Measurements from ENCODE around the gene NUMBL.
"Not testable (repeated sequence)": the region's sequence is repeated elsewhere in the genome, so short reads cannot be mapped to it uniquely, and the experiment has no call there.

The NUMBL gene

DNA sequence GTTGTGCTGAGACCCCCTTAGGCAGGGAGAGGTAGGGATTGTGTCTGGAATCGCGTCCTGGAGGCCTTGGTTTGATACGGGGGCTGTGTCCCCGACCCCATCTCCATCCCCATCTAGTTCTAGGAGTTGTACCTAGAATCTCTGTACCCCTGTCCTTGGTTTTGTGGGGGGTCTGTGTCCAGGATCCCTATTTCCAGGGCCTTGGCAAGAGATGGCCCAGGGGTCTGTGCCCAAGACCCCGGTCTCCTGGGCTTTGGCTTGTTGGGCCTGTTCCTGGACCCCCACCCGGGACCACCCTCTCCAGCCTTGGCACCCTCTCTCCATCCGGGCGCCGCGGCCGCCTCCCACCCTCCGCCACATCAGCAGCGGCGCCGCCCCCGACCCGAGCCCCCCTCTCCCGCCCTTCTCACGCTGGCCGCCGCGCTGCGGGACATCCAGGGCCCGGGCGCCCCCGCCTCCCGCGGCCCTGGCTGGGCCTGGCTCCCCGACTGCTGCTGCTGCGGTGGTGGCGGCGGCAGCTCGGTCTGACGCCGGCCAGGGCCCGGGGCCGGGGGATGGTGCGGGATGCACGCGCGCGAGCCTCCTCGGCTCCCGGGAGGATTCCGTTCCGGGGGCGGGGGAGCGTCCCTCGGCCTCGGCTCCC lies at the start of gene NUMBL:
TSS of gene NUMBL (minus strand) at position 602 of the 643 bp plus-strand sequence. CDS start at position 434, 168 bp downstream.
- DNase-seq (ENCODE audit: low spot score) = no peak

DNA sequence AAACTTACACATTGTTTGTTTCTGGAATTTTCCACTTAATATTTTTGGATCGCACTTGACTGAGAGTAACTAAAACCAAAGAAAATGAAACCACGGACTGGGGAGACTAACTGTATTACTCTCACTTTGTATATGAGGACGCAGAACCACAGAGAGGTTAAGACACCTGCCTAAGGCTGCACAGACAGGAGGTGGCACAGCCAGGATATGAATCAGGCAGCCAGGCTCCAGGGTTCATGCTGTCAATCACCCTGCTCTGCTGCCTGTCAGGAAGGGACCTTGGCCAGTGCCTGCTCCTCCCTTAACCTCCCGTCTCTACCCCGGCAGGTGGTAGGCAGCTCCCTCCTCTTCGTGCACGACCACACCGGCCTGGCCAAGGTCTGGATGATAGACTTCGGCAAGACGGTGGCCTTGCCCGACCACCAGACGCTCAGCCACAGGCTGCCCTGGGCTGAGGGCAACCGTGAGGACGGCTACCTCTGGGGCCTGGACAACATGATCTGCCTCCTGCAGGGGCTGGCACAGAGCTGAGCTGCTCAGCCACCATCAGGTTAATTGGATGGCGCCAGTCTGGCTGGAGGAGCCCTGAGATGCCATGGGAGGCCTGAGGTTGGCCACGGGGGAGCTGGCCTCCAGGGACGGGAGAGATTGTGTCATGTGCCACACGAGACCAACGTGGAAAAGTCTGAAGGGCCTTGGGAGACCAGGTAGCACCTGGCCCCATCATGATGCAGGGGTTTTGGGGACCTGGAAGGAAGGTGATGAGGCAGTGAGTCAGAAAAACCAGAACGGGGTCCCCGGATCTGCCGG lies 48.8 kb upstream of the NUMBL start:
- no peak for DNase-seq (ENCODE audit: low spot score)

DNA sequence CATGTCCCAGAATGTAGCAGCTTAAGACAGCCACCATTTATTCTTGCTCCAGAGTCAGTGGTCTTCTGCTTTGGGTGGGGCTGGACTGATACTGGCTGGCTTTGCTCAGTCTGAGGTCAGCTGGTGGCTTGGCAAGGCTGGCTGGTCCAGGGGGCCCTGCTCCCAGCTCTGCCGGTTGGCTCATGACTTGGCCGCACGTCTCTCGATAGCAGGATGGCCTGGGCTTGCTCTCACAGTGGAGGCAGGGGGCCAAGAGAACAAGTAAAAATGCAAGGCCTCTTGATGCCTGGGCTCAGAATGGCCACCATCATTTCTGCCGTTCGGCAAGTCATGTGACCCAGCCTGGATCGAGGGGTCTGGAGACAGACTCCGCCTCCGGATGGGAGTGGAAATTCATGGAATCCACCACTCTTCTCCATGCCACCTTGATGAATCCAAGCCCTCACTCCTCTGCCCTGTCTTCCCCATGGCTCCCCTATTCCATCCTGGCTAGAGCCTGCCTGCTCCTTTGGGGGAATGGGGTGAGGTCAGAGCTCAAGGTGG lies 46.7 kb upstream of the NUMBL start:
- DNase-seq (ENCODE audit: low spot score) = no peak

- DNase-seq (ENCODE audit: low spot score) = no peak
These were observed 46.2 kb upstream of the NUMBL start for GRCh38 chr19:40736661-40737060.

DNA sequence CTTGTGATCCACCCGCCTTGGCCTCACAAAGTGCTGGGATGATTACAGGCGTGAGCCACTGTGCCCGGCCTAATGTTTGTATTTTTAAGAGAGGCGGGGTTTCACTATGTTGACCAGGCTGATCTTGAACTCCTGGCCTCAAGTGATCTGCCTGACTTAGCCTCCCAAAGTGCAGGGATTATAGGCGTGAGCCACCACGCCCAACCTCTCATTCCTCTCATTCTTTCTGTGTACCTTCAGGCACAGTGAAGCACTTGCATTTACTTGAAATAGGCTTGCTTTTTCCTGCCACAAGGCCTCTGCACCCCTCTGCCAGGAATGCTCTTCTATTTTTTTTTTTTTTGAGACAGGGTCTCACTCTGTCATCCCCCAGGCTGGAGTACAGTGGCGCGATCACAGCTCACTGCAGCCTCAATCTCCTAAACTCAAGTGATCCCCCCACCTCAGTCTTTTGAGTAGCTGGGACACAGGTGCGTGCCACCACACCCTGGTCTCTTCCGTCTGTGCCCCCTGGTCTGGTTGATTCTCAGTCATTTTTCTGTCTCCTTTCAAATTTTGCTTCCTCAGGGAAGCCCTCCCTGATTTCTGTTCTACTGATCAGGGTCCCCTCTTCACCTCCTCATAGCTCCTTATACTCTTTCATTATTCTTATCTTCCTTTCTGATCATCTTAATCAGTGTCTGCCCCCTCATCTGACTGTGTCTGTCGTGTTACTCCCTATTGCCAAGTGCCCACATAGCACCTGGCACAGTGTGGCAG lies 44.7 kb upstream of the NUMBL start:
- DNase-seq (ENCODE audit: low spot score) = no peak

- DNase-seq (ENCODE audit: low spot score) = no peak
These were observed 42.7 kb upstream of the NUMBL start for GRCh38 chr19:40733149-40733548.

DNA sequence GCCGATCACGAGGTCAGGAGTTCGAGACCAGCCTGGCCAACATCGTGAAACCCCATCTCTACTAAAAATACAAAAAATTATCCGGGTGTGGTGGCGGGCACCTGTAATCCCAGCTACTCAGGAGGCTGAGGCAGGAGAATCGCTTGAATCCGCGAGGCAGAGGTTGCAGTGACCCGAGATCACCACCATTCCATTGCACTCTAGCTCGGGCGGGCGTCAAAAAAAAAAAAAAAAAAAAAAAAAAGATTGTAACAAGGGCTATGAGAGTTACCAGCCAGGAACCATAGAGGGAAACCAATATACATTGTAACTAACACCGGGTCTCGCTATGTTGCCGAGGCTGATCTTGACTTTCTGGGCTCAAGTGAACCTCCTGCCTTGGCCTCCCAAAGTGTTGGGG lies 41.9 kb upstream of the NUMBL start:
- not testable (repeated sequence) for DNase-seq (ENCODE audit: low spot score)

- DNase-seq (ENCODE audit: low spot score) = not testable (repeated sequence)
These were observed 39.6 kb upstream of the NUMBL start for GRCh38 chr19:40730065-40730464.

- DNase-seq (ENCODE audit: low spot score) = no peak
These were observed 35.8 kb upstream of the NUMBL start for GRCh38 chr19:40726279-40726678.

GRCh38 chr19:40724855-40725254 lies 34.4 kb upstream of the NUMBL start:
- DNase-seq (ENCODE audit: low spot score) = no peak

DNA sequence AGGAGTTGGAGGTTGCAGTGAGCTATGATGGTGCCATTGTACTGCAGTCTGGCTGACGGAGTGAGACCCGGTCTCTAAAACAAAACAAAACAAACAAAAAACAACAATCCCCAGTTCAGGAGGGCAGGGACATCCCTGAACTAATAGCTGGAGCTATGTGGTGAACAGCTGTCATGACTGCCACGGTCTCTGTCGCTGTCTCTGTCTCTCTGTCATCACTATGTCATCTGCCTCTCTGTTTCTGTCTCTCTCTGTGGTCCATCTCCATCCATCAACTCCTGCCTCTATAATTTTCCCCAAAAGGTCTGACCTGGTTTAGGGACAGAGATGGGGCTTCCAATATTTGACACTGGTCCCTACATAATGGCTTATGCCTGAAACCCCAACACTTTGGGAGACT lies 33.9 kb upstream of the NUMBL start:
- DNase-seq (ENCODE audit: low spot score) = no peak

DNA sequence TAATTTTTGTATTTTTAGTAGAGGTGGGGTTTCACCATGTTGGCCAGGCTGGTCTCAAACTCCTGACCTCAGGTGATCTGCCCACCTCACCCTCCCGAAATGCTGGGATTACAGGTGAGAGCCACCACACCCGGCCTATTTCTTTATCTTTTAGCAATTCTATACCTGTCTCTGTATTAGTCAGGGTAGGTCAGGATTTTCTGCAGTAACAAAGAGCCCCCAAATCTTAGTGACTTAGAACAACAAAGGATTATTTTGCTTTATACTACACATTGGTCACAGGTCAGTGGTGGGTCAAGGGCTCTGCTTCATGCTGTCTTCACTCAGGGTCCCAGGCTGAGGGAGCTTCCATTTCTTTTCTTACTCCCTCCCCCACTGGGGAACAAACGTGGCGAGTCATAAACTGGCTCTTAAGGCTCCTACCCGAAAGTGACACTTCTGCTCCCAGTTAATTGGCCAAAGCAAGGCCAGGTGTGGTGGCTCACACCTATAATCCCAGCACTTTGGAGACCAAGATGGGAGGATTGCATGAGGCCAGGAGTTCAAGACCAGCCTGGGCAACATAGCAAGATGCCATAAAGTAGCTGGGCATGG lies 33.3 kb upstream of the NUMBL start:
- no peak for DNase-seq (ENCODE audit: low spot score)

DNA sequence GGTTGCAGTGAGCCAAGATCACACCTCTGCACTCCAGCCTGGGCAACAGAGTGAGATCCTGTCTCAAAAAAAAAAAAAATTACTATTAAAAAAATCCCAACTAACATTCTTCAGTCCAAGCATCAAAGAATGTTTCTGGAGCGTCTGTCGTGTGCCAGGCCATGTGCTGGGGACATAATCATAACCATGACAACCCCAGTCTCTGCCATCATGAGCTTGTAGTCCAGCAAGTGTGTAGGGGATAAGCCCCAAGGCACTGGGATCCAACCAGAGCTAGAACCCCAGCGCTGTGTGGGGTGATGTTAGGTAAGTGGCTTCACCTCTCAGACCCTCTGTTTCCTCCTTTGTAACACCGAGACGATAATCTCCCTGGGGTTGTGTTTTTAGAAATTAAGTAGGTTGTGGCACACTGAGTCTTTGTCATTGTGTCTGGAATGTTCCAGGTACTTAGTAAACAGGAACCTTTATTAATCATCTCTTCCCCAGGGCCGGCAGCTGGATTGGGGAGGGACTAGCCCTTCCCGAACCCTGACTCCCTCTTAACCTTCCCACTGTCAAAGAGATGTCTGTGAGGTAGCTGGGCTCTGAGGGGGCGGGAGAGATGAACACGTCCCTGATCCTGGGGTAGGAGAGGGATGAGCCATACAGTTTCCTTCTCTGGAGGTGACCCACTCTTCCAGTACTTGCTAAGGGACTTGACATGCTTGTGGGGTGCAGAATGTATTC lies 31.6 kb upstream of the NUMBL start:
- DNase-seq (ENCODE audit: low spot score) = no peak

- DNase-seq (ENCODE audit: low spot score) = no peak
These were observed 30.7 kb upstream of the NUMBL start for GRCh38 chr19:40721140-40721486.

DNA sequence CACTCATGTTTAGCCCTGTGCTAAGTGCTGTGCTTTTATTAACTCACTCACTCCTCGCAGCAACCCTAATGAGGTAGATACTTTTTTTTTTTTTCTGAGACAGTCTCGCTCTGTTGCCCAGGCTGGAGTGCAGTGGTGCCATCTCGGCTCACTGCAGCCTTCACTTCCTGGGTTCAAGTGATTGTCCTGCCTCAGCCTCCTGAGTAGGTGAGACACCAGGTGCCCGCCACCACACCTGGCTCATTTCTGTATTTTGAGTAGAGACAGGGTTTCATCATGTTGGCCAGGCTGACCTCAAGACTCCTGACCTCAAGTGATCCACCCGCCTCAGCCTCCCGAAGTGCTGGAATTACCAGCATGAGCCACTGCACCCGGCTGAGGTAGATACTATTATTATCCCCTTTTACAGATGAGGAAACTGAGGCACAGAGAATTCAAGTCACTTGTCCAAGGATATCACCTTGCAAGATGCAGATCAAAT lies 29.0 kb upstream of the NUMBL start:
- no peak for DNase-seq (ENCODE audit: low spot score)

DNA sequence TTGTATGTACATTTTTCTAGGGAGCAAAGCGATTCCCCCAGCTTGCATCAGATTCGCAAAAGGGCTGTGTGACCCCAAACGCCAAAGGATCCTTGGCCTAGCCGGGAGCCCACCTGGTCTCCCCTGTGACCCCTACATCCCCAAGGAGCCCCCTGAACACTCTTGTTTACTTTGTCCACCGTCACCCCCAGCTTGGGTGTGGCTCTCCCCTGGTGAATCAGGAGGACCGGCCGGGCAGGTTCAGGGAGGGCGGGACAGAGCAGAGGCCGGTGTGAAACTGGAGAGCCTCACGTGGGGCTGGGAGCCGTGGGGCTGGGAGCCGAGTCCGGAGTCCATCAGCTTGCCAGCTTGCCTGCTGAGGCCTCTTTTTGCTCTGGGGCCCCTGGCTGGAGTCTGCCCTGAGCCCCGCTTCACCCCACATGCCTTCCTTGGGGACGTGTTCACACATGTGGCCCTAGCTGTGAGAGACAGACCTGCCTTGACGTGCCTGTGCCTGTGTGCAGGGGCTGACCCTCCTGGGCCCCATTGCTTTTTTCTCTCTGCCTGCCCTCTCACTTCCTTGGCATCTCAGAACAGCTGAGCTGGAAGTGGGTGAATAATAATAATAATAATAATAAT lies 28.4 kb upstream of the NUMBL start:
- DNase-seq (ENCODE audit: low spot score) = peak; percentile 41

- DNase-seq (ENCODE audit: low spot score) = no peak
These were observed 27.7 kb upstream of the NUMBL start for GRCh38 chr19:40717880-40718773.

- DNase-seq (ENCODE audit: low spot score) = no peak
These were observed 27.0 kb upstream of the NUMBL start for GRCh38 chr19:40717325-40717879.

- DNase-seq (ENCODE audit: low spot score) = peak; percentile 96
These were observed 26.3 kb upstream of the NUMBL start, which contains the start of the genes COQ8B and ITPKC for GRCh38 chr19:40716482-40717324. TSS of gene COQ8B (minus strand) at chr19:40716886. CDS start at chr19:40714632, 2,254 bp downstream. TSS of gene ITPKC (plus strand) at chr19:40717112. CDS start at chr19:40717136, 24 bp downstream.

Measured in hepatic stellate cell (primary cell).